Measurements from ENCODE around the gene RPAIN.

Gene RPAIN

DNA sequence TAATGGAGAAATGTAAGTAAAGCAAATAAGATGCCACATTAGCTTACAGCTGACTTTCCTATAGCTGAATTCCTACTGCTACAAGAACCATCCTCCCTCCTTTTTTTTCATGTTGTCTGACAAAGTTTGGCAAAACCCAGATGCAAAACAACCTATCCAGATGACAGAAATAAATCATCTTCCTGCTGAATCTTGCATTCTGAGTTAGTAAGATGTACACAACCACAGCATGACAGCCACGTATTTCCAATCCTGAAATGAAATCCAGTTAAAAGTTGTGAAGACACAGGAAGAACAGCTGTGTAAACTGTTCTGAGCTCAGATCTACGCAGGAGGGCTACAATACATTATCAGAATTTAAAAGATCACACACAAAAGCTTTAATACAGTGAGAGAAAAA, 53.9 kb downstream of the RPAIN start:
- no peak for ATAC-seq
- TF ChIP-seq GLIS3 (CRISPR knock-in tag; IDR thresholded peaks at IDR 0.05) (no peak), PATZ1 (CRISPR knock-in tag; IDR thresholded peaks at IDR 0.05; ENCODE audit: borderline replicate concordance) (no peak), ZNF565 (CRISPR knock-in tag; conservative IDR thresholded peaks at IDR 0.05; ENCODE audit: low read depth) (no peak), ZNF8 (CRISPR knock-in tag; IDR thresholded peaks at IDR 0.05) (no peak), ZFP3 (CRISPR knock-in tag; IDR thresholded peaks at IDR 0.05) (no peak)
- TF ChIP-seq, protein P1, sequence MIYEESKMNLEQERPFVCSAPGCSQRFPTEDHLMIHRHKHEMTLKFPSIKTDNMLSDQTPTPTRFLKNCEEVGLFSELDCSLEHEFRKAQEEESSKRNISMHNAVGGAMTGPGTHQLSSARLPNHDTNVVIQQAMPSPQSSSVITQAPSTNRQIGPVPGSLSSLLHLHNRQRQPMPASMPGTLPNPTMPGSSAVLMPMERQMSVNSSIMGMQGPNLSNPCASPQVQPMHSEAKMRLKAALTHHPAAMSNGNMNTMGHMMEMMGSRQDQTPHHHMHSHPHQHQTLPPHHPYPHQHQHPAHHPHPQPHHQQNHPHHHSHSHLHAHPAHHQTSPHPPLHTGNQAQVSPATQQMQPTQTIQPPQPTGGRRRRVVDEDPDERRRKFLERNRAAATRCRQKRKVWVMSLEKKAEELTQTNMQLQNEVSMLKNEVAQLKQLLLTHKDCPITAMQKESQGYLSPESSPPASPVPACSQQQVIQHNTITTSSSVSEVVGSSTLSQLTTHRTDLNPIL (CRISPR knock-in tag; IDR thresholded peaks at IDR 0.05; ENCODE audit: low read depth) = no peak

DNA sequence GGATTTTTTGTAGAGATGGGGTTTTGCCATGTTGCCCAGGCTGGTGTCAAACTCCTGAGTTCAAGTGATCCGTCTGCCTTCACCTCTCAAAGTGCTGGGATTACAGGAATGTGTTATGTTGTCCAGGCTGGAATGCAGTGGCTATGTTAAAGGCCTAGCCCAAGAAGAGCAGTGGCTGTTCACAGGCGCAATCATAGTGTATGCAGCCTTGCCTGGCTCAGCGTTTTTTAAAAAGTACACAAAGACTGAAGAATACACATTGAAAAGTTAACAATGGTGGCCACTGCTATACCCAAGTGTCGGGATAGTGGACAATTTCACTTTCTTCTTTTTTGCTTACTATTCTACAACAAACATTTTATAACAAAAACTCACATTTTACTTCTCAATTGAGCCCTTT, 59.0 kb downstream of the RPAIN start:
- ATAC-seq = no peak
- TF ChIP-seq ESRRG (CRISPR knock-in tag; IDR thresholded peaks at IDR 0.05) (no peak), ZFP30 (CRISPR knock-in tag; IDR thresholded peaks at IDR 0.05) (no peak), ZNF70 (CRISPR knock-in tag; IDR thresholded peaks at IDR 0.05) (no peak), TCF4 (CRISPR knock-in tag; IDR thresholded peaks at IDR 0.05; ENCODE audit: borderline replicate concordance) (no peak), POU6F1 (CRISPR knock-in tag; IDR thresholded peaks at IDR 0.05; ENCODE audit: borderline replicate concordance, low read depth) (no peak), CSDC2 (CRISPR knock-in tag; IDR thresholded peaks at IDR 0.05) (no peak), ZNF565 (CRISPR knock-in tag; conservative IDR thresholded peaks at IDR 0.05; ENCODE audit: low read depth) (no peak), SNAI2 (CRISPR knock-in tag; IDR thresholded peaks at IDR 0.05) (no peak)
- TF ChIP-seq, protein P1 (CRISPR knock-in tag; IDR thresholded peaks at IDR 0.05; ENCODE audit: low read depth) = no peak
- TF ChIP-seq, protein P2, sequence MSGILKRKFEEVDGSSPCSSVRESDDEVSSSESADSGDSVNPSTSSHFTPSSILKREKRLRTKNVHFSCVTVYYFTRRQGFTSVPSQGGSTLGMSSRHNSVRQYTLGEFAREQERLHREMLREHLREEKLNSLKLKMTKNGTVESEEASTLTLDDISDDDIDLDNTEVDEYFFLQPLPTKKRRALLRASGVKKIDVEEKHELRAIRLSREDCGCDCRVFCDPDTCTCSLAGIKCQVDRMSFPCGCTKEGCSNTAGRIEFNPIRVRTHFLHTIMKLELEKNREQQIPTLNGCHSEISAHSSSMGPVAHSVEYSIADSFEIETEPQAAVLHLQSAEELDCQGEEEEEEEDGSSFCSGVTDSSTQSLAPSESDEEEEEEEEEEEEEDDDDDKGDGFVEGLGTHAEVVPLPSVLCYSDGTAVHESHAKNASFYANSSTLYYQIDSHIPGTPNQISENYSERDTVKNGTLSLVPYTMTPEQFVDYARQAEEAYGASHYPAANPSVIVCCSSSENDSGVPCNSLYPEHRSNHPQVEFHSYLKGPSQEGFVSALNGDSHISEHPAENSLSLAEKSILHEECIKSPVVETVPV (CRISPR knock-in tag; IDR thresholded peaks at IDR 0.05) = no peak

- TF ChIP-seq, protein P2 (CRISPR knock-in tag; IDR thresholded peaks at IDR 0.05) = no peak
- TF ChIP-seq CSDC2 (CRISPR knock-in tag; IDR thresholded peaks at IDR 0.05) (no peak), ZC3H10 (CRISPR knock-in tag; IDR thresholded peaks at IDR 0.05) (no peak), ISL1 (CRISPR knock-in tag; IDR thresholded peaks at IDR 0.05) (no peak), ESRRG (CRISPR knock-in tag; IDR thresholded peaks at IDR 0.05) (no peak), TOX (CRISPR knock-in tag; IDR thresholded peaks at IDR 0.05; ENCODE audit: borderline replicate concordance) (no peak), ZNF70 (CRISPR knock-in tag; IDR thresholded peaks at IDR 0.05) (no peak), RARB (CRISPR knock-in tag; IDR thresholded peaks at IDR 0.05) (no peak), ZNF8 (CRISPR knock-in tag; IDR thresholded peaks at IDR 0.05) (no peak), GLIS3 (CRISPR knock-in tag; IDR thresholded peaks at IDR 0.05) (no peak)
- TF ChIP-seq, protein P3, sequence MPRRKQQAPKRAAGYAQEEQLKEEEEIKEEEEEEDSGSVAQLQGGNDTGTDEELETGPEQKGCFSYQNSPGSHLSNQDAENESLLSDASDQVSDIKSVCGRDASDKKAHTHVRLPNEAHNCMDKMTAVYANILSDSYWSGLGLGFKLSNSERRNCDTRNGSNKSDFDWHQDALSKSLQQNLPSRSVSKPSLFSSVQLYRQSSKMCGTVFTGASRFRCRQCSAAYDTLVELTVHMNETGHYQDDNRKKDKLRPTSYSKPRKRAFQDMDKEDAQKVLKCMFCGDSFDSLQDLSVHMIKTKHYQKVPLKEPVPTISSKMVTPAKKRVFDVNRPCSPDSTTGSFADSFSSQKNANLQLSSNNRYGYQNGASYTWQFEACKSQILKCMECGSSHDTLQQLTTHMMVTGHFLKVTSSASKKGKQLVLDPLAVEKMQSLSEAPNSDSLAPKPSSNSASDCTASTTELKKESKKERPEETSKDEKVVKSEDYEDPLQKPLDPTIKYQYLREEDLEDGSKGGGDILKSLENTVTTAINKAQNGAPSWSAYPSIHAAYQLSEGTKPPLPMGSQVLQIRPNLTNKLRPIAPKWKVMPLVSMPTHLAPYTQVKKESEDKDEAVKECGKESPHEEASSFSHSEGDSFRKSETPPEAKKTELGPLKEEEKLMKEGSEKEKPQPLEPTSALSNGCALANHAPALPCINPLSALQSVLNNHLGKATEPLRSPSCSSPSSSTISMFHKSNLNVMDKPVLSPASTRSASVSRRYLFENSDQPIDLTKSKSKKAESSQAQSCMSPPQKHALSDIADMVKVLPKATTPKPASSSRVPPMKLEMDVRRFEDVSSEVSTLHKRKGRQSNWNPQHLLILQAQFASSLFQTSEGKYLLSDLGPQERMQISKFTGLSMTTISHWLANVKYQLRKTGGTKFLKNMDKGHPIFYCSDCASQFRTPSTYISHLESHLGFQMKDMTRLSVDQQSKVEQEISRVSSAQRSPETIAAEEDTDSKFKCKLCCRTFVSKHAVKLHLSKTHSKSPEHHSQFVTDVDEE (CRISPR knock-in tag; IDR thresholded peaks at IDR 0.05) = no peak
- ATAC-seq = no peak
Measured at GRCh38 chr17:5480962-5481361, 61.0 kb downstream of the RPAIN start.

All from SK-N-SH treated with all-trans-retinoic acid at 6 μM for 48 hours (cell line).